SK-N-SH (cell line): ENCODE measurements around the gene HS3ST5.

ENCODE experiments used
- ELF1 ChIP-seq: IDR thresholded peaks from 2 replicates; pipeline ENCODE4 v1.4.0; 2012
- MXI1 ChIP-seq: IDR thresholded peaks from 2 replicates; pipeline ENCODE4 v1.6.1; 2012; ENCODE audit warnings: mild to moderate bottlenecking, low read depth, low read length, improper control_type of control experiment
- NFIC ChIP-seq: IDR thresholded peaks from 2 replicates; pipeline ENCODE4 v1.4.0; 2012; ENCODE audit warnings: borderline replicate concordance
- POLR2AphosphoS5 ChIP-seq: IDR thresholded peaks from 2 replicates; pipeline ENCODE4 v1.6.1; 2012; ENCODE audit warnings: low read depth, low read length
- RAD21 ChIP-seq: IDR thresholded peaks from 2 replicates; pipeline ENCODE4 v1.6.1; 2012; ENCODE audit warnings: mild to moderate bottlenecking, low read length
- RCOR1 ChIP-seq: fragments of 150-350 bp; IDR thresholded peaks from 2 replicates; pipeline ENCODE4 v1.6.1; 2017; ENCODE audit warnings: antibody characterized with exemption, low read length
- RFX5 ChIP-seq: IDR thresholded peaks from 2 replicates; pipeline ENCODE4 v1.6.1; 2012; ENCODE audit warnings: mild to moderate bottlenecking, improper control_type of control experiment, low read length
- TAF1 ChIP-seq: IDR thresholded peaks from 2 replicates; pipeline ENCODE4 v1.6.1; 2012; ENCODE audit warnings: low read depth, mild to moderate bottlenecking, low read length, moderate library complexity, borderline replicate concordance
- TF ChIP-seq, protein P1 (sequence below): fragments of 200-600 bp; sonication (generic); IDR thresholded peaks from 2 replicates; pipeline ENCODE4 v1.6.1; 2017; ENCODE audit warnings: antibody characterized with exemption, mild to moderate bottlenecking, moderate library complexity
- TF ChIP-seq, protein P2 (sequence below): fragments of 150-350 bp; IDR thresholded peaks from 2 replicates; pipeline ENCODE4 v1.6.1; 2016; ENCODE audit warnings: mild to moderate bottlenecking, low read depth, low read length
- TF ChIP-seq, protein P3 (sequence below): IDR thresholded peaks from 2 replicates; pipeline ENCODE4 v1.4.0; 2012; ENCODE audit warnings: low read depth
- TF ChIP-seq, protein P4 (sequence below): fragments of 150-350 bp; IDR thresholded peaks from 2 replicates; pipeline ENCODE4 v1.6.1; 2017; ENCODE audit warnings: antibody characterized with exemption, low read length, low read depth, borderline replicate concordance

DNA sequence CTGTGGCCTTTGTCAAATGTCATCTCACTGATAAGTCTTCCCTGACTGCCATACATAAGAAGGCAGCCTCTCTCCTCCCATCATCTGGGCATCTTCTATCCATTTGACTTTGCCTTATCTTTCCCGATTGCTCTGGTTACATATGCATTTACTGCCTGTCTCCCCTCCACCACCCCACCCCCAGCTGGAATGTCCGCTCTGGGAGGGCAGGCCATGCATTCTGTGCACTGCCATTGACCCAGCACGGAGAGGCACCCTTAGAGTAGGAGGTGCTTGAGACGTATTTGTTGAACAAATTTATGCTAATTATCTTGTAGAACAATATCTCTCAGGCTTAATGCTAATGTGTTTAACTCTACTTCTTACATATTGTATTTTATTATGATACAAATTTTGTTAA is 188.0 kb downstream of the HS3ST5 start:
- TF ChIP-seq, protein P1, sequence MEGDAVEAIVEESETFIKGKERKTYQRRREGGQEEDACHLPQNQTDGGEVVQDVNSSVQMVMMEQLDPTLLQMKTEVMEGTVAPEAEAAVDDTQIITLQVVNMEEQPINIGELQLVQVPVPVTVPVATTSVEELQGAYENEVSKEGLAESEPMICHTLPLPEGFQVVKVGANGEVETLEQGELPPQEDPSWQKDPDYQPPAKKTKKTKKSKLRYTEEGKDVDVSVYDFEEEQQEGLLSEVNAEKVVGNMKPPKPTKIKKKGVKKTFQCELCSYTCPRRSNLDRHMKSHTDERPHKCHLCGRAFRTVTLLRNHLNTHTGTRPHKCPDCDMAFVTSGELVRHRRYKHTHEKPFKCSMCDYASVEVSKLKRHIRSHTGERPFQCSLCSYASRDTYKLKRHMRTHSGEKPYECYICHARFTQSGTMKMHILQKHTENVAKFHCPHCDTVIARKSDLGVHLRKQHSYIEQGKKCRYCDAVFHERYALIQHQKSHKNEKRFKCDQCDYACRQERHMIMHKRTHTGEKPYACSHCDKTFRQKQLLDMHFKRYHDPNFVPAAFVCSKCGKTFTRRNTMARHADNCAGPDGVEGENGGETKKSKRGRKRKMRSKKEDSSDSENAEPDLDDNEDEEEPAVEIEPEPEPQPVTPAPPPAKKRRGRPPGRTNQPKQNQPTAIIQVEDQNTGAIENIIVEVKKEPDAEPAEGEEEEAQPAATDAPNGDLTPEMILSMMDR: no peak
- no peak for TF ChIP-seq TAF1
- TF ChIP-seq RFX5: no peak
- TF ChIP-seq, protein P2, sequence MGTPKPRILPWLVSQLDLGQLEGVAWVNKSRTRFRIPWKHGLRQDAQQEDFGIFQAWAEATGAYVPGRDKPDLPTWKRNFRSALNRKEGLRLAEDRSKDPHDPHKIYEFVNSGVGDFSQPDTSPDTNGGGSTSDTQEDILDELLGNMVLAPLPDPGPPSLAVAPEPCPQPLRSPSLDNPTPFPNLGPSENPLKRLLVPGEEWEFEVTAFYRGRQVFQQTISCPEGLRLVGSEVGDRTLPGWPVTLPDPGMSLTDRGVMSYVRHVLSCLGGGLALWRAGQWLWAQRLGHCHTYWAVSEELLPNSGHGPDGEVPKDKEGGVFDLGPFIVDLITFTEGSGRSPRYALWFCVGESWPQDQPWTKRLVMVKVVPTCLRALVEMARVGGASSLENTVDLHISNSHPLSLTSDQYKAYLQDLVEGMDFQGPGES: no peak
- TF ChIP-seq, protein P3, sequence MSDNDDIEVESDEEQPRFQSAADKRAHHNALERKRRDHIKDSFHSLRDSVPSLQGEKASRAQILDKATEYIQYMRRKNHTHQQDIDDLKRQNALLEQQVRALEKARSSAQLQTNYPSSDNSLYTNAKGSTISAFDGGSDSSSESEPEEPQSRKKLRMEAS: no peak
- no peak for TF ChIP-seq MXI1
- TF ChIP-seq RAD21: no peak
- TF ChIP-seq POLR2AphosphoS5: no peak
- no peak for TF ChIP-seq NFIC
- TF ChIP-seq, protein P4, sequence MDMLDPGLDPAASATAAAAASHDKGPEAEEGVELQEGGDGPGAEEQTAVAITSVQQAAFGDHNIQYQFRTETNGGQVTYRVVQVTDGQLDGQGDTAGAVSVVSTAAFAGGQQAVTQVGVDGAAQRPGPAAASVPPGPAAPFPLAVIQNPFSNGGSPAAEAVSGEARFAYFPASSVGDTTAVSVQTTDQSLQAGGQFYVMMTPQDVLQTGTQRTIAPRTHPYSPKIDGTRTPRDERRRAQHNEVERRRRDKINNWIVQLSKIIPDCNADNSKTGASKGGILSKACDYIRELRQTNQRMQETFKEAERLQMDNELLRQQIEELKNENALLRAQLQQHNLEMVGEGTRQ: no peak
- no peak for TF ChIP-seq RCOR1
- no peak for TF ChIP-seq ELF1
